ENCODE results near the gene CSN1S1.

CSN1S1 gene

DNA sequence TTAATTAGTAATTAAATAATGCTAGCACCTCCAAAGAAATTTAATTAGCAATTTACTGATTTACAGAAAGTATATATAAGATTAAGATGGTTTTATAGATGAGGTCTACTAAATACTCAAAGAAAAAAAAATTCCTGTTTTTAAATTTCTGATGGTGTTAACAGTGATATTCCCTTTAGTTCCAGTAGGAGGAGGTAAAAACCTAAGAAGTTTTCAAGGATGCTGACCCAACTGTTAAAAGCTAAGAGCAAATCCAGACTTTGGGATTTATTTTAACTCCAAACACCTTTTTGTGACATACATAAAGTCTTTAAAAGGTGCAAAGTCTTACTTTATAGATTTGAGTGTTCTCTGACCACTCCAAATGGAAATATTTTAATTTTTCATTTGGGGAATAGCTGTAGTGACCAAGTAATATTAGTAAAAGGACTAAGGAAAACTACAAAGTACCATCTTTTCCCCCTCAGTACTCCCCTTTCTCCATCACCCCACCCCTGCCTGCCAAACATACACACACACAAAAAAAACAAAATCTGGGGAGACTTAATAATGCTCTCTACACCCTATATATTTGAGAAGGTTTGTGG lies 34.2 kb upstream of the CSN1S1 start:
- Histone ChIP-seq H3K9ac (ENCODE audit: low read length) (no peak overlapping the region), H3K4ac (ENCODE audit: low read depth, low read length) (no peak overlapping the region), H2BK5ac (ENCODE audit: low read length) (no peak overlapping the region), H3K79me2 (ENCODE audit: control insufficient read depth, insufficient read depth, low read length) (no peaks in the 10 kb centered on the region), H3K23ac (ENCODE audit: low read length) (no peak overlapping the region), H3K4me2 (ENCODE audit: low read length) (no peak overlapping the region), H3K36me3 (ENCODE audit: control insufficient read depth, insufficient read depth, low read length) (no peaks in the 10 kb centered on the region), H3K27me3 (ENCODE audit: insufficient read depth, low read length, poor library complexity) (no peaks in the 10 kb centered on the region), H3K56ac (ENCODE audit: low read length) (no peak overlapping the region), H3K79me1 (ENCODE audit: low read length) (no peaks in the 10 kb centered on the region), H4K8ac (ENCODE audit: low read depth, low read length) (no peak overlapping the region), H2BK120ac (ENCODE audit: low read depth, low read length) (no peak overlapping the region), H2AK5ac (ENCODE audit: low read length) (no peak overlapping the region), H3K27ac (ENCODE audit: low read depth, low read length) (no peak overlapping the region), H4K5ac (ENCODE audit: low read length) (no peak overlapping the region), H3K18ac (ENCODE audit: low read length) (no peak overlapping the region), H3K4me3 (ENCODE audit: low read length) (no peak overlapping the region), H2BK15ac (replicated peaks; ENCODE audit: low read depth) (no peak overlapping the region), H3K4me1 (ENCODE audit: control insufficient read depth, low read depth, low read length) (no peaks in the 10 kb centered on the region)
- DNase-seq: peak; percentile 22

DNA sequence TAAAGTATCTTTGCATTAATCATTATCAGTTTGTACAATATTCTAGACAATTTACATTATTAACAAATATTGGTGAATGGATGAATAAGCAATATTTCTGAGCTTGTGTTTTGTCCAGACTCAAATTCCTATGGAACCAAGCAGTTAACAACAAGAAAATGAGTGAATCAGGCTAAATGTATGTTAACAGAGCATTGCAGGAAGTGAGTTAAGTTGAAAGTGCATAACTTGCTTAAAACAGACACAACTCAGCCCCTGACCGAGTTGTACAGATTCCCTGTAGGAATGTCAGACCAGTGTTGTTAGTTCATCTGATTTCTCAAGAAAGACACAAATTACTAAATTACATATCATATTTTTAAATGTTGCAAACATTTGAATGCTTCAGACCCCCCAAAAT lies 23.7 kb upstream of the CSN1S1 start:
- no peak overlapping the region for H3K4me2 ChIP-seq (ENCODE audit: low read length)
- no peak for DNase-seq
- no CpG with 5 or more reads among the region's 1 CpG for WGBS (ENCODE audit: extremely low coverage, insufficient coverage, low lambda C conversion rate)
- H2BK15ac ChIP-seq (replicated peaks; ENCODE audit: low read depth): no peak overlapping the region
- H3K4me3 ChIP-seq (ENCODE audit: low read length): no peak overlapping the region
- H3K79me2 ChIP-seq (ENCODE audit: control insufficient read depth, insufficient read depth, low read length): no peaks in the 10 kb centered on the region
- H3K18ac ChIP-seq (ENCODE audit: low read length): no peak overlapping the region
- H2BK5ac ChIP-seq (ENCODE audit: low read length): no peak overlapping the region
- H3K9ac ChIP-seq (ENCODE audit: low read length): no peak overlapping the region
- no peaks in the 10 kb centered on the region for H3K36me3 ChIP-seq (ENCODE audit: control insufficient read depth, insufficient read depth, low read length)
- H3K27ac ChIP-seq (ENCODE audit: low read depth, low read length): no peak overlapping the region
- H3K27me3 ChIP-seq (ENCODE audit: insufficient read depth, low read length, poor library complexity): no peaks in the 10 kb centered on the region
- H3K4me1 ChIP-seq (ENCODE audit: control insufficient read depth, low read depth, low read length): no peaks in the 10 kb centered on the region
- no peak overlapping the region for H2BK120ac ChIP-seq (ENCODE audit: low read depth, low read length)
- no peak overlapping the region for H3K56ac ChIP-seq (ENCODE audit: low read length)
- no peaks in the 10 kb centered on the region for H3K79me1 ChIP-seq (ENCODE audit: low read length)
- H3K23ac ChIP-seq (ENCODE audit: low read length): no peak overlapping the region
- no peak overlapping the region for H4K8ac ChIP-seq (ENCODE audit: low read depth, low read length)
- H3K4ac ChIP-seq (ENCODE audit: low read depth, low read length): no peak overlapping the region
- H2AK5ac ChIP-seq (ENCODE audit: low read length): no peak overlapping the region
- H4K5ac ChIP-seq (ENCODE audit: low read length): no peak overlapping the region

DNA sequence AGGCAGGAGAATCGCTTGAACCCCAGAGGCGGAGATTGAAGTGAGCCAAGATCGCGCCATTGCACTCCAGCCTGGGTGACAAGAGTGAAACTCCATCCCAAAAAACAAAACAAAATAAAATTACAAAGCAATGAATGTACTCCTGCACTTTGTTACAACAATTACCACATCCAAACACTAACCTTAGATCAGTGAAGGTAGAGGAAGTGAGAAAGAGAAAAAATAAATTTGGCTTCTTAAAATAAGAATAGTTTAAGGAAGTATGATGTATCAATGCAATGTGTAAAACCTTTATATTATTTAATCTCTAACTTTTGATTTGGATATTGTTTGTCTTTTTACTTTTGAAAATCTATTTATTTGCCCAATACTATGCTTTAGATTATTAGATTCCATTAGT lies 21.7 kb upstream of the CSN1S1 start:
- Histone ChIP-seq H3K27me3 (ENCODE audit: insufficient read depth, low read length, poor library complexity) (no peaks in the 10 kb centered on the region), H3K18ac (ENCODE audit: low read length) (no peak overlapping the region), H3K23ac (ENCODE audit: low read length) (no peak overlapping the region), H2BK5ac (ENCODE audit: low read length) (no peak overlapping the region), H3K4me1 (ENCODE audit: control insufficient read depth, low read depth, low read length) (no peaks in the 10 kb centered on the region), H3K27ac (ENCODE audit: low read depth, low read length) (no peak overlapping the region), H3K4me3 (ENCODE audit: low read length) (no peak overlapping the region), H4K8ac (ENCODE audit: low read depth, low read length) (no peak overlapping the region), H3K36me3 (ENCODE audit: control insufficient read depth, insufficient read depth, low read length) (no peaks in the 10 kb centered on the region), H3K4ac (ENCODE audit: low read depth, low read length) (no peak overlapping the region), H3K4me2 (ENCODE audit: low read length) (no peak overlapping the region), H2BK15ac (replicated peaks; ENCODE audit: low read depth) (no peak overlapping the region), H3K56ac (ENCODE audit: low read length) (no peak overlapping the region), H2BK120ac (ENCODE audit: low read depth, low read length) (no peak overlapping the region), H3K9ac (ENCODE audit: low read length) (no peak overlapping the region), H3K79me2 (ENCODE audit: control insufficient read depth, insufficient read depth, low read length) (no peaks in the 10 kb centered on the region), H3K79me1 (ENCODE audit: low read length) (no peaks in the 10 kb centered on the region), H4K5ac (ENCODE audit: low read length) (no peak overlapping the region), H2AK5ac (ENCODE audit: low read length) (no peak overlapping the region)
- WGBS (ENCODE audit: extremely low coverage, insufficient coverage, low lambda C conversion rate): no CpG with 5 or more reads among the region's 4 CpGs
- DNase-seq: no peak

DNA sequence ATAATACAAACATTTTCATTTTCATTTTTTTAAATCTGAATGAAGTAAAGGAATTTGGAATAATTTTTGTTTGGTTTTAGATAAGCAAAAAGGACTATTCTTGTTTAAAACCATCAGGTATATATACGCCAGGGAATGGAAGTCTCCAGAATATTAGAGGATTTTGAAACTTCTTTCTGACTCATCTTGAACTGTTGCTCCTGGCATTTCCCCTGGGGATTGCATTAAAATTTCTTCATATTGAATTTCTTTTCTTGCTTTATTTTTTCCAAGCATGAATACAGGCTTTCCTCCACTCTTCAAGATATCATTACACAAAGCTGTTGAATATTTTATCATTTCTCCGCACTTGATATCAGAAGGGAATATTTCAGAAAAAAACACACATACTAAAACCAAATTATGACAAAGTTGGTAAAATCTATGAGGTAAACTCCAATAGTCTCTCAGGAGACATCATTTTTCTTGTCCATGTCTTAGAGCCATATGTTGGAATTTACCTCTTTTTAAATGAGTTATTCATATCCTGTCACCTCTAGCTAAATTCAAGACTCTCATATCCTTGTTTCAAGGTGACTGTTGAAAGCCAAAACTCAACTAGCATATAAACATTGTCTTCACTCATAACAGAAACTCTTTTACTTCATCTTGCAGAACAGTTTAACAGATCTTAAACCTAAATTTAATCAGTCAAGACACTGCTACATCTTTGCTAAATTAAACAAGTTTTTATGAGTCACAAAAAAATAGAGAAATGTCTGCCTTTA lies 20.7 kb upstream of the CSN1S1 start:
- Histone ChIP-seq H3K4me2 (ENCODE audit: low read length) (no peak overlapping the region), H2BK5ac (ENCODE audit: low read length) (no peak overlapping the region), H3K4me1 (ENCODE audit: control insufficient read depth, low read depth, low read length) (no peaks in the 10 kb centered on the region), H4K5ac (ENCODE audit: low read length) (no peak overlapping the region), H3K9ac (ENCODE audit: low read length) (no peak overlapping the region), H3K79me2 (ENCODE audit: control insufficient read depth, insufficient read depth, low read length) (no peaks in the 10 kb centered on the region), H2BK15ac (replicated peaks; ENCODE audit: low read depth) (no peak overlapping the region), H2BK120ac (ENCODE audit: low read depth, low read length) (no peak overlapping the region), H4K8ac (ENCODE audit: low read depth, low read length) (no peak overlapping the region), H3K56ac (ENCODE audit: low read length) (no peak overlapping the region), H2AK5ac (ENCODE audit: low read length) (no peak overlapping the region), H3K27me3 (ENCODE audit: insufficient read depth, low read length, poor library complexity) (no peaks in the 10 kb centered on the region), H3K18ac (ENCODE audit: low read length) (no peak overlapping the region), H3K4ac (ENCODE audit: low read depth, low read length) (no peak overlapping the region), H3K36me3 (ENCODE audit: control insufficient read depth, insufficient read depth, low read length) (no peaks in the 10 kb centered on the region), H3K23ac (ENCODE audit: low read length) (no peak overlapping the region), H3K79me1 (ENCODE audit: low read length) (no peaks in the 10 kb centered on the region), H3K4me3 (ENCODE audit: low read length) (no peak overlapping the region), H3K27ac (ENCODE audit: low read depth, low read length) (no peak overlapping the region)
- no peak for DNase-seq
- WGBS (ENCODE audit: extremely low coverage, insufficient coverage, low lambda C conversion rate): no CpG with 5 or more reads among the region's 2 CpGs

DNA sequence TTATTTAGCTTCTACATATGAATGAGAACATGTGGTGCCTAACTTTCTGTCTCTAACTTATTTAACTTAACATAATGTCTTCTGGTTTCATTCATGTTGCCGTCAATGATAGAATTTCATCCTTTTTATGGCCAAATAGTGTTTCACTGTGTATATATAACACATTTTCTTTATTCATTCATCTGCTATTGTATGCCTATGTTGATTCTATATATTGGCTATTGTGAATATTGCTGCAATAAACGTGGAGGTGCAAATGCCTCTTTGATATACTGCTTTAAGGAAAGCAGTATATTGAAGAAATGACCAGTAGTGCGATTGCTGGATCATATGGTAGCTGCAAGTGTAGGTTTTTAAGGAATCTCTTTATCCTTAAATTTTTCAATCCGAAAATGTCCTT lies 10.0 kb upstream of the CSN1S1 start:
- no peak overlapping the region for H3K4ac ChIP-seq (ENCODE audit: low read depth, low read length)
- no peak overlapping the region for H2AK5ac ChIP-seq (ENCODE audit: low read length)
- H3K79me1 ChIP-seq (ENCODE audit: low read length): no peaks in the 10 kb centered on the region
- H3K4me3 ChIP-seq (ENCODE audit: low read length): no peak overlapping the region
- no peaks in the 10 kb centered on the region for H3K27me3 ChIP-seq (ENCODE audit: insufficient read depth, low read length, poor library complexity)
- H3K4me1 ChIP-seq (ENCODE audit: control insufficient read depth, low read depth, low read length): no peaks in the 10 kb centered on the region
- no peak overlapping the region for H3K27ac ChIP-seq (ENCODE audit: low read depth, low read length)
- DNase-seq: no peak
- H3K36me3 ChIP-seq (ENCODE audit: control insufficient read depth, insufficient read depth, low read length): no peaks in the 10 kb centered on the region
- H3K79me2 ChIP-seq (ENCODE audit: control insufficient read depth, insufficient read depth, low read length): no peaks in the 10 kb centered on the region
- H4K5ac ChIP-seq (ENCODE audit: low read length): no peak overlapping the region
- H2BK120ac ChIP-seq (ENCODE audit: low read depth, low read length): no peak overlapping the region
- no peak overlapping the region for H3K4me2 ChIP-seq (ENCODE audit: low read length)
- H3K18ac ChIP-seq (ENCODE audit: low read length): no peak overlapping the region
- H3K9ac ChIP-seq (ENCODE audit: low read length): no peak overlapping the region
- no peak overlapping the region for H2BK5ac ChIP-seq (ENCODE audit: low read length)
- no peak overlapping the region for H3K56ac ChIP-seq (ENCODE audit: low read length)
- no CpG with 5 or more reads among the region's 4 CpGs for WGBS (ENCODE audit: extremely low coverage, insufficient coverage, low lambda C conversion rate)
- no peak overlapping the region for H4K8ac ChIP-seq (ENCODE audit: low read depth, low read length)
- H3K23ac ChIP-seq (ENCODE audit: low read length): no peak overlapping the region
- H2BK15ac ChIP-seq (replicated peaks; ENCODE audit: low read depth): no peak overlapping the region

Data from mesendoderm (in vitro differentiated cells).